ENCODE measurements around the gene PHF12.

Gene PHF12

GRCh38 chr17:28926786-28927185 lies 24.5 kb downstream of the PHF12 start:
- ChIA-PET CTCF (interaction anchor here (0.6 to 1.4 kb wide), 3 partner anchors 163 to 199 kb away, joined by 3 to 5 read pairs (median 3); no protein-coding TSS in a partner anchor), POLR2A (interaction anchor here (1.2 kb wide), 1 partner anchor 202 kb away, joined by 3 read pairs; no protein-coding TSS in a partner anchor)
- DNase-seq (ENCODE audit: extremely low spot score): no peak
- TF ChIP-seq CTBP1 (IDR thresholded peaks at IDR 0.05; ENCODE audit: borderline replicate concordance): no peak
- TF ChIP-seq SP1 (IDR thresholded peaks at IDR 0.05): no peak
- TF ChIP-seq ARNT (IDR thresholded peaks at IDR 0.05): no peak
- no peak for TF ChIP-seq NFRKB (IDR thresholded peaks at IDR 0.05)
- no peak for TF ChIP-seq ELF4 (IDR thresholded peaks at IDR 0.05)
- TF ChIP-seq SUZ12 (IDR thresholded peaks at IDR 0.05): no peak
- TF ChIP-seq FOXM1 (IDR thresholded peaks at IDR 0.05; ENCODE audit: borderline replicate concordance): no peak
- no peak for TF ChIP-seq FOXK2 (IDR thresholded peaks at IDR 0.05)
- no peak for TF ChIP-seq BHLHE40 (IDR thresholded peaks at IDR 0.05; ENCODE audit: borderline replicate concordance)
- TF ChIP-seq TARDBP (IDR thresholded peaks at IDR 0.05): no peak
- TF ChIP-seq L3MBTL2 (conservative IDR thresholded peaks at IDR 0.05): no peak
- no peak for TF ChIP-seq HDGF (IDR thresholded peaks at IDR 0.05; ENCODE audit: borderline replicate concordance)
- no peak for TF ChIP-seq FOXA1 (IDR thresholded peaks at IDR 0.05)
- TF ChIP-seq PKNOX1 (IDR thresholded peaks at IDR 0.05): no peak

- no peak for DNase-seq (ENCODE audit: extremely low spot score)
- POLR2A ChIA-PET: interaction anchor here (1.0 to 1.2 kb wide), 2 partner anchors 25 to 201 kb away, joined by 3 to 4 read pairs; partner anchors contain the start of gene PHF12
- CTCF ChIA-PET: interaction anchor here (0.6 to 1.4 kb wide), 2 partner anchors 163 to 185 kb away, joined by 3 to 5 read pairs; no protein-coding TSS in a partner anchor
- TF ChIP-seq HDGF (IDR thresholded peaks at IDR 0.05; ENCODE audit: borderline replicate concordance) (no peak), ARNT (IDR thresholded peaks at IDR 0.05) (no peak), L3MBTL2 (conservative IDR thresholded peaks at IDR 0.05) (no peak), LEF1 (IDR thresholded peaks at IDR 0.05; ENCODE audit: borderline replicate concordance) (no peak), FOXM1 (IDR thresholded peaks at IDR 0.05; ENCODE audit: borderline replicate concordance) (no peak), TARDBP (IDR thresholded peaks at IDR 0.05) (no peak), ZNF384 (IDR thresholded peaks at IDR 0.05) (no peak), CTBP1 (IDR thresholded peaks at IDR 0.05; ENCODE audit: borderline replicate concordance) (no peak), SP1 (IDR thresholded peaks at IDR 0.05) (no peak), FOXA1 (IDR thresholded peaks at IDR 0.05) (no peak), ELF4 (IDR thresholded peaks at IDR 0.05) (no peak), PKNOX1 (IDR thresholded peaks at IDR 0.05) (no peak), SUZ12 (IDR thresholded peaks at IDR 0.05) (no peak), NFRKB (IDR thresholded peaks at IDR 0.05) (no peak), BHLHE40 (IDR thresholded peaks at IDR 0.05; ENCODE audit: borderline replicate concordance) (no peak), FOXK2 (IDR thresholded peaks at IDR 0.05) (no peak)
Observed at GRCh38 chr17:28926366-28926765, 25.0 kb downstream of the PHF12 start.

DNA sequence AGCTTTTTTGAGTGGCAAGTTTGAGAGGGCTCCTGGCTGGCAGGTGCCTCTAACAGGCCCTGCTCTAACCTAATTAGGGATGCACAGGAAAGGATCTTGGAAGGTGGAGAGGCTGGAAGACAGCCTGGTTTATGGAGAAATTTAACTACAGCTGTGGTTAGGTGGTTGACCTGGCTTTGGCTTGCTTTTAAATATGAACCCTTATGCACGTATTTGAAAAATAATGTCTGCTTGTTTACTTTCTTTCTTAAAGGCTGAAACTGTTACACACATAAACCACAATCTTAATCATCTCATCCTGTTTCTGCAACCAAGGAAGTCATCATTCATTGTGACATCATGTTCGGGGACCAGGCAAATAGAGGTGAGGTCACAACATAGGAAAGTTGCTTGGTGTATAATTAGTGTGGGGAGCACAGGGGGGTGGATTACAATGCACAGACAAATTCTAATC lies 25.4 kb downstream of the PHF12 start:
- ChIA-PET POLR2A (interaction anchor here (1.0 to 1.2 kb wide), 2 partner anchors 25 to 201 kb away, joined by 3 to 4 read pairs; partner anchors contain the start of gene PHF12), CTCF (interaction anchor here (0.6 to 1.4 kb wide), 2 partner anchors 162 to 185 kb away, joined by 3 to 5 read pairs; no protein-coding TSS in a partner anchor)
- no peak for TF ChIP-seq NFRKB (IDR thresholded peaks at IDR 0.05)
- no peak for TF ChIP-seq HDGF (IDR thresholded peaks at IDR 0.05; ENCODE audit: borderline replicate concordance)
- TF ChIP-seq FOXM1 (IDR thresholded peaks at IDR 0.05; ENCODE audit: borderline replicate concordance): no peak
- TF ChIP-seq ELF4 (IDR thresholded peaks at IDR 0.05): no peak
- no peak for TF ChIP-seq ZNF384 (IDR thresholded peaks at IDR 0.05)
- no peak for TF ChIP-seq LEF1 (IDR thresholded peaks at IDR 0.05; ENCODE audit: borderline replicate concordance)
- no peak for TF ChIP-seq ARNT (IDR thresholded peaks at IDR 0.05)
- TF ChIP-seq FOXK2 (IDR thresholded peaks at IDR 0.05): no peak
- no peak for TF ChIP-seq L3MBTL2 (conservative IDR thresholded peaks at IDR 0.05)
- TF ChIP-seq SP1 (IDR thresholded peaks at IDR 0.05): no peak
- no peak for TF ChIP-seq BHLHE40 (IDR thresholded peaks at IDR 0.05; ENCODE audit: borderline replicate concordance)
- no peak for TF ChIP-seq CTBP1 (IDR thresholded peaks at IDR 0.05; ENCODE audit: borderline replicate concordance)
- TF ChIP-seq PKNOX1 (IDR thresholded peaks at IDR 0.05): no peak
- TF ChIP-seq SUZ12 (IDR thresholded peaks at IDR 0.05): no peak
- TF ChIP-seq FOXA1 (IDR thresholded peaks at IDR 0.05): no peak
- TF ChIP-seq TARDBP (IDR thresholded peaks at IDR 0.05): no peak
- DNase-seq (ENCODE audit: extremely low spot score): no peak

GRCh38 chr17:28920201-28920600 lies 31.1 kb downstream of the PHF12 start:
- CTCF ChIA-PET: no interaction called here

More at GRCh38 chr17:28920201-28920600, 31.1 kb downstream of the PHF12 start:
- no peak for TF ChIP-seq FOXM1 (IDR thresholded peaks at IDR 0.05; ENCODE audit: borderline replicate concordance)
- no peak for TF ChIP-seq PKNOX1 (IDR thresholded peaks at IDR 0.05)
- no peak for TF ChIP-seq ZNF384 (IDR thresholded peaks at IDR 0.05)
- no peak for TF ChIP-seq TARDBP (IDR thresholded peaks at IDR 0.05)
- no peak for TF ChIP-seq NFRKB (IDR thresholded peaks at IDR 0.05)
- no peak for TF ChIP-seq LEF1 (IDR thresholded peaks at IDR 0.05; ENCODE audit: borderline replicate concordance)
- no peak for TF ChIP-seq L3MBTL2 (conservative IDR thresholded peaks at IDR 0.05)
- TF ChIP-seq HDGF (IDR thresholded peaks at IDR 0.05; ENCODE audit: borderline replicate concordance): no peak
- POLR2A ChIA-PET: no interaction called here
- DNase-seq (ENCODE audit: extremely low spot score): no peak
